Gastroesophageal sphincter (tissue), 4 donors: ENCODE results near the gene GPT2. TPM values are rescaled to one million over a fixed set of nuclear protein-coding genes. Genes with fewer than 3 reads are reported as not detected.

Source experiments
- ATAC-seq: fragments of 150-250 bp; one replicate; pipeline ENCODE4 v1.9.1; 2016; ENCODE audit warnings: mild to moderate bottlenecking, moderate library complexity
- H3K27ac ChIP-seq, 4 donors: fragments of 200-600 bp; sonication (generic) in 3 of 4; 1 replicate in 3 of 4; 2 replicates in 1 of 4; pipeline ENCODE4 v1.5.1; 2016 to 2019
- H3K27me3 ChIP-seq: fragments of 200-600 bp; sonication (generic); one replicate; pipeline ENCODE4 v1.5.1; 2019
- H3K36me3 ChIP-seq, 2 donors: fragments of 200-600 bp; sonication (generic); one replicate each; pipeline ENCODE4 v1.5.1; 2019; ENCODE audit warnings: control low read depth in 1 of 2
- H3K4me1 ChIP-seq, 3 donors: fragments of 200-600 bp; sonication (generic); 1 replicate in 2 of 3; 2 replicates in 1 of 3; pipeline ENCODE4 v1.5.1; 2016 to 2019; ENCODE audit warnings: control low read depth in 2 of 3
- H3K4me3 ChIP-seq, 2 donors: fragments of 200-600 bp; sonication (generic); one replicate each; pipeline ENCODE4 v1.5.1; 2019; ENCODE audit warnings: mild to moderate bottlenecking in 1 of 2, moderate library complexity in 1 of 2
- H3K9me3 ChIP-seq, 3 donors: fragments of 200-600 bp; sonication (generic); one replicate each; pipeline ENCODE4 v1.5.1; 2017 to 2019; ENCODE audit warnings: control low read depth in 2 of 3
- EP300 ChIP-seq: sonication (generic); formaldehyde crosslinking; IDR thresholded peaks from one replicate; pipeline ENCODE4 v1.6.1; 2017; ENCODE audit warnings: antibody characterized with exemption, mild to moderate bottlenecking
- POLR2A ChIP-seq, 2 donors: fragments of 450-650 bp; IDR thresholded peaks; one replicate each; pipeline ENCODE4 v1.6.1; 2017; ENCODE audit warnings: antibody characterized with exemption in 2 of 2, mild to moderate bottlenecking in 2 of 2, moderate library complexity in 1 of 2
- POLR2AphosphoS5 ChIP-seq: sonication (generic); formaldehyde crosslinking; IDR thresholded peaks from one replicate; pipeline ENCODE4 v1.6.1; 2017; ENCODE audit warnings: antibody characterized with exemption
- WGBS, 2 donors: methylation state at CpG; one replicate each; pipeline ENCODE4 v1.1.5; 2018; ENCODE audit warnings: low coverage in 1 of 2; 5-methylcytosine and 5-hydroxymethylcytosine counted together
- total RNA-seq, 4 donors: library from RNA; depleted of rRNA; stranded (reverse); fragments of >200 nt; gene quantifications; one replicate each; pipeline ENCODE4 v1.1.0, GENCODE V29; 2016
- TF ChIP-seq, protein P1 (sequence below), 4 experiments: fragments of 200-600 bp in 2 of 4; fragments of 450-650 bp in 2 of 4; sonication (generic) in 1 of 4; IDR thresholded peaks; one replicate each; pipeline ENCODE4 v1.5.1; 2017 to 2019; ENCODE audit warnings: antibody characterized with exemption in 4 of 4, mild to moderate bottlenecking in 2 of 4, moderate library complexity in 2 of 4

GPT2 gene
- 1 to 10 TPM; 3.8 to 8.6 (median 5.4) TPM for total RNA-seq

DNA sequence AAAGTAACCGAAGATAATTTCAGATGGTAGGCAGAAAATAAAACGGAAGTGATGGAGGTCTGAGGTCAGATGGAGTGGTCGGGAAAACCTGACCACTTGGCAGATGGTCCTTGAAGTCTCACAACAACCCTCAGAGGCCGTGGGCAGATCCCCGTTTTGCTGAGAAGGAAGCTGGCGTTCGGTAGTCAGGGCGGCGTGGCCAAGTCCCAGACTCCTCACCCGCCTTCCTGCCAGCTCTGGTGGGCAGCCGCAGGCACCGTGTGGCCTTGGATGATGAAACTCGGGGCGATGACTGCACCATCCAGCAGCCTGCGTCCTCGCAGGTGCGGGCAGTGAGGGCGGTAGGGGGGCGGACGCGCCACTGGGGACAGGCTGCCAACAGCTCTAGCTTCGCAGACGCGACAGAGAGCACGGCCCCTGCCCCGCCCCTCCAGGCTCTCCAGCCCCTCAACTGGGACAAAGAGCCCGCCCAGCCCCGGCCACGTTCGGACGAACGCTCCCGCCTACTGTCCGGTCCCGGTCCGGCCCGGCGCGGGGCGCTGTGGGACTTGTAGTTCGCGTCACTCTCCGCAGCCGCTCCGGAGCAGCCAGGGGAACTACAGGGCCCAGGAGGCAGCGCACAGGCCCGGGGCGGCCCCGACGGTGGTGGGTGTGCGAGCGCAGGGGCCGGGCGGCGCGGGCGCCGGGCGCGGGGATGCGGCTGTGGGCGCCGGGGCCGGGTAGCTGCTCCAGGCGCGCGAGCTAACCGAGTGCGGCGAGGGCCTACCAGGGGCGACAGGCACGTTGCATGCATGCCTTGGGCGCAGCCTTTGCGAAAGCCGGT is at the start of gene GPT2:
GPT2 (plus strand) TSS at position 673 of the 823 bp plus-strand sequence. CDS start 354 bp downstream, outside the sequence.
- 0% methylated on average over 4 to 7 of the region's 75 CpGs for WGBS, 2 donors
- H3K27me3 ChIP-seq = no peaks in the 10 kb centered on the region
- TF ChIP-seq EP300 = no peak
- TF ChIP-seq, protein P1, sequence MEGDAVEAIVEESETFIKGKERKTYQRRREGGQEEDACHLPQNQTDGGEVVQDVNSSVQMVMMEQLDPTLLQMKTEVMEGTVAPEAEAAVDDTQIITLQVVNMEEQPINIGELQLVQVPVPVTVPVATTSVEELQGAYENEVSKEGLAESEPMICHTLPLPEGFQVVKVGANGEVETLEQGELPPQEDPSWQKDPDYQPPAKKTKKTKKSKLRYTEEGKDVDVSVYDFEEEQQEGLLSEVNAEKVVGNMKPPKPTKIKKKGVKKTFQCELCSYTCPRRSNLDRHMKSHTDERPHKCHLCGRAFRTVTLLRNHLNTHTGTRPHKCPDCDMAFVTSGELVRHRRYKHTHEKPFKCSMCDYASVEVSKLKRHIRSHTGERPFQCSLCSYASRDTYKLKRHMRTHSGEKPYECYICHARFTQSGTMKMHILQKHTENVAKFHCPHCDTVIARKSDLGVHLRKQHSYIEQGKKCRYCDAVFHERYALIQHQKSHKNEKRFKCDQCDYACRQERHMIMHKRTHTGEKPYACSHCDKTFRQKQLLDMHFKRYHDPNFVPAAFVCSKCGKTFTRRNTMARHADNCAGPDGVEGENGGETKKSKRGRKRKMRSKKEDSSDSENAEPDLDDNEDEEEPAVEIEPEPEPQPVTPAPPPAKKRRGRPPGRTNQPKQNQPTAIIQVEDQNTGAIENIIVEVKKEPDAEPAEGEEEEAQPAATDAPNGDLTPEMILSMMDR (IDR thresholded peaks at IDR 0.05) = peak in 3 of 4 experiments; percentile 35 to 63 (median 39)
- peak; percentile 24 to 27 for TF ChIP-seq POLR2A (IDR thresholded peaks at IDR 0.05)
- peak; percentile 70 for TF ChIP-seq POLR2AphosphoS5
- peak; percentile 99 for ATAC-seq
- H3K27ac ChIP-seq = peak within 1 kb of the TSS in 3 of 4 donors; percentile 71 to 80 (median 77)
- no peaks in the 10 kb centered on the region for H3K9me3 ChIP-seq
- H3K4me3 ChIP-seq = peak within 1 kb of the TSS; percentile 46 to 72
- no peaks in the 10 kb centered on the region for H3K36me3 ChIP-seq
- H3K4me1 ChIP-seq = peaks cover 0 to 26% (median 4%) of the 10 kb centered on the region in 3 donors

DNA sequence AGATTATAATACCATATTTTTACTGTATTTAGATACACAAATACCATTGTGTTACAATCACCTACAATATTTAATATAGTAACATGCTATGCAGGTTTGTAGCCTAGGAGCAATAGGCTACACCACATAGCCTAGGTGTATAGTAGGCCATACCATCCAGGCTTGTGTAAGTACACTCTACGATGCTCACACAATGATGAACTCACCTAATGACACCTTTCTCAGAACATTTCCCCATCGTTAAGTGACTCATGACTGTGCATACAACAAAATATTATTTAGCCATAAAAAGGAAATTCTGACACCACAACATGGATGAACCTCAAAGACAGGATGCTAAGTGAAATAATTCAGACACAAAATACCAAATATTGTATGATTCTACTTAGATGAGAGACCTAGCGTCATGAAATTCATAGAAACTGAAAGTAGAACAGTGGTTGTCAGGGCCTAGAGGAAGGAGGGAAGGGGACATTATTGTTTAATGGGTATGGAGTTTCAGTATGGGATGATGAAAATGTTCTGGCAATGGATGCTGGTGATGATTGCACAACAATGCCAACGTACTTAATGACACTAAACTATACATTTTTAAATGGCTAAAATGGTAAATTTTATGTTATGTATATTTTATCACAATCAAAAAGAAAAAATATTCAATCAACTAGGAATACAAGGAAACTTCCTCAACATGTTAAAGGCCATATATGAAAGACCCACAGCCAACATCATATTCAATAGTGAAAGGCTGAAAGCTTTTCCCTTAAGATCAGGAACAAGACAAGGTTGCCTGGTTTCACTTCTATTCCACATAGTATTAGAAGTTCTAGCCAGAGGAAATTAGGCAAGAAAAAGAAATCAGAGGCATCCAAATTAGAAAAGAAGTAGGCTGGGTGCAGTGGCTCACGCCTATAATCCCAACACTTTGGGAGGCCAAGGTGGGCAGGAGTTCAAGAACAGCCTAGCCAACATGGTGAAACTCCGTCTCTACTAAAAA is 47.3 kb upstream of the GPT2 start:
- H3K4me3 ChIP-seq = no peak overlapping the region
- ATAC-seq = no peak
- H3K36me3 ChIP-seq = no peaks in the 10 kb centered on the region
- no peak for TF ChIP-seq EP300
- TF ChIP-seq POLR2AphosphoS5 = no peak
- TF ChIP-seq POLR2A (IDR thresholded peaks at IDR 0.05) = no peak
- TF ChIP-seq, protein P1 (IDR thresholded peaks at IDR 0.05) = no peak
- peaks cover 0 to 1% (median 0%) of the 10 kb centered on the region in 3 donors for H3K4me1 ChIP-seq
- no peak overlapping the region for H3K27ac ChIP-seq
- 81% methylated on average over 6 of the region's 6 CpGs for WGBS, 2 donors
- no peaks in the 10 kb centered on the region for H3K9me3 ChIP-seq
- H3K27me3 ChIP-seq = no peaks in the 10 kb centered on the region

GRCh38 chr16:46839986-46840443 is 44.1 kb upstream of the GPT2 start:
- Histone ChIP-seq H3K9me3 (no peaks in the 10 kb centered on the region), H3K4me3 (no peak overlapping the region), H3K27me3 (peaks cover 11% of the 10 kb centered on the region), H3K27ac (no peak overlapping the region), H3K36me3 (no peaks in the 10 kb centered on the region), H3K4me1 (peaks cover 0 to 10% (median 0%) of the 10 kb centered on the region in 3 donors)
- no peak for ATAC-seq
- 61 to 70% methylated on average over 10 to 11 of the region's 11 CpGs for WGBS, 2 donors
- no peak for TF ChIP-seq POLR2A (IDR thresholded peaks at IDR 0.05)
- TF ChIP-seq, protein P1 (IDR thresholded peaks at IDR 0.05) = no peak

GRCh38 chr16:46842192-46842895 is 41.8 kb upstream of the GPT2 start:
- Histone ChIP-seq H3K4me3 (no peak overlapping the region), H3K27me3 (peaks cover 28% of the 10 kb centered on the region), H3K4me1 (peaks cover 0 to 10% (median 0%) of the 10 kb centered on the region in 3 donors), H3K27ac (no peak overlapping the region), H3K9me3 (no peaks in the 10 kb centered on the region), H3K36me3 (no peaks in the 10 kb centered on the region)
- TF ChIP-seq POLR2A (IDR thresholded peaks at IDR 0.05) (no peak), POLR2AphosphoS5 (no peak), EP300 (no peak)
- TF ChIP-seq, protein P1 (IDR thresholded peaks at IDR 0.05) = no peak
- 96 to 100% methylated on average over 3 to 15 of the region's 18 CpGs for WGBS, 2 donors
- ATAC-seq = no peak
